ENCODE measurements around the gene CCDC91.

DNA sequence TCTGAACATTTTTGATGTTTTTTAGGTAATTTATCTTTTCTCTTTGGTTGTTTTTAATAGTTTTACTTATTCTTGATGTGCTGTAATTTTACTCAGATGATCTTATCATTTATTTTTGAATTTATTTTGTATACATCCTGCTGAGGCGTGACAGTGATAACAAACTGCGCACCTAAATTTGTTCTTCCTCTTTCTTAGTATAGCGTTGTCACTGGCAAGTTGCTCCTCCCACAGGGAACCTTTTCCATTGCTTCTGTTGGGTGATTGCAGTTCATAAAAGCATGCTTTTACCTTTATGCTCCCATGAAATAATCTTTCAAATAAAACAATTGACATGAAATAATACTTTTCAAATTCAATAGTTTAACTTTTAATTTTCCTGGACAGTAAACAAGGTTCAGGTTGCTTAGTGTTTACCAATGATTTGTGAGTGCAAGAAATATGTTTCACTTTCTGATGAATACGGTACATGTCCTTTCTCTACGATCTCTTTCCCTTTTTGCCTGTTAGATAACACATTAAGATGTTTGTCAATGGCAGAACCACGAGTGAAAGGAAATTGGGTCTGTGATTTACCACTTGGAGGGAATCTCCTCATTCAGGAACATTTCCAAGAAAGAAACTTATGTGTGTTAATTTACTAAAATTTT lies 223.3 kb downstream of the CCDC91 start:
- TF ChIP-seq TAF1 (IDR thresholded peaks at IDR 0.05; ENCODE audit: low read depth, low read length) (no peak), POLR2A (IDR thresholded peaks at IDR 0.05; ENCODE audit: low read depth, low read length) (no peak), POLR2AphosphoS5 (IDR thresholded peaks at IDR 0.05; ENCODE audit: low read depth, low read length) (no peak), POU2F2 (IDR thresholded peaks at IDR 0.05; ENCODE audit: low read depth, low read length) (no peak)
